K562 (cell line): Measurements from ENCODE around the gene HNRNPLL. TPM values are rescaled to one million over a fixed set of nuclear protein-coding genes. Genes with fewer than 3 reads are reported as not detected.

Experiments
- CAMTA2 ChIP-seq: fragments of 250-450 bp; sonication (Bioruptor Pico); conservative IDR thresholded peaks from 2 replicates; pipeline ENCODE4 v1.5.1; 2022
- CBX2 ChIP-seq: fragments of 200-600 bp; sonication (generic); IDR thresholded peaks from one replicate; pipeline ENCODE4 v1.6.1; 2012; ENCODE audit warnings: mild to moderate bottlenecking, low read length, inconsistent platforms; ENCODE audit not compliant: insufficient read depth, poor library complexity, severe bottlenecking
- CBX3 ChIP-seq, 2 experiments: IDR thresholded peaks; 1 replicate in 1 of 2; 2 replicates in 1 of 2; pipeline ENCODE4 v1.6.1; 2012; ENCODE audit warnings: inconsistent platforms in 2 of 2, low read length in 2 of 2, borderline replicate concordance in 1 of 2, control low read depth in 1 of 2
- CHCHD3 ChIP-seq: fragments of 250-450 bp; sonication (Bioruptor Pico); IDR thresholded peaks from 2 replicates; pipeline ENCODE4 v2.1.2; 2022; ENCODE audit warnings: mild to moderate bottlenecking
- COPS2 ChIP-seq: fragments of 450-650 bp; conservative IDR thresholded peaks from 2 replicates; pipeline ENCODE4 v1.6.1; 2016; ENCODE audit warnings: mild to moderate bottlenecking, moderate library complexity
- CREM ChIP-seq: IDR thresholded peaks from 2 replicates; pipeline ENCODE4 v1.6.1; 2014; ENCODE audit warnings: antibody characterized with exemption, low read depth
- EP300 ChIP-seq: IDR thresholded peaks from 2 replicates; pipeline ENCODE4 v1.6.1; 2012; ENCODE audit warnings: low read length, improper control_type of control experiment
- ETS1 ChIP-seq: conservative IDR thresholded peaks from 2 replicates; pipeline ENCODE4 v1.6.1; 2011; ENCODE audit warnings: low read depth, mild to moderate bottlenecking, low read length; ENCODE audit not compliant: control insufficient read depth
- HINFP ChIP-seq: fragments of 450-650 bp; conservative IDR thresholded peaks from 2 replicates; pipeline ENCODE4 v1.6.1; 2016; ENCODE audit warnings: missing genetic modification characterization, low read depth, mild to moderate bottlenecking, control low read depth, missing compliant biosample characterization
- HLTF ChIP-seq: fragments of 450-650 bp; IDR thresholded peaks from 2 replicates; pipeline ENCODE4 v1.6.1; 2016
- NEUROD1 ChIP-seq: fragments of 150-350 bp; IDR thresholded peaks from 2 replicates; pipeline ENCODE4 v1.6.1; 2014; ENCODE audit warnings: borderline replicate concordance, low read length, low read depth; ENCODE audit not compliant: partially characterized antibody
- NFATC3 ChIP-seq: fragments of 450-650 bp; IDR thresholded peaks from 2 replicates; pipeline ENCODE4 v1.6.1; 2017; ENCODE audit warnings: mild to moderate bottlenecking
- NKRF ChIP-seq: fragments of 450-650 bp; IDR thresholded peaks from 2 replicates; pipeline ENCODE4 v1.6.1; 2016; ENCODE audit warnings: borderline replicate concordance
- RHOXF2B ChIP-seq: fragments of 250-450 bp; sonication (Bioruptor Pico); conservative IDR thresholded peaks from 2 replicates; pipeline ENCODE4 v1.5.1; 2021
- SLC30A9 ChIP-seq: fragments of 250-450 bp; sonication (Bioruptor Pico); IDR thresholded peaks from 2 replicates; pipeline ENCODE4 v1.8.0; 2022; ENCODE audit warnings: mild to moderate bottlenecking, moderate library complexity
- TARDBP ChIP-seq: fragments of 450-650 bp; IDR thresholded peaks from 2 replicates; pipeline ENCODE4 v1.6.1; 2016
- U2AF1 ChIP-seq: fragments of 200-400 bp; formaldehyde crosslinking; optimal IDR thresholded peaks from 2 replicates; pipeline ENCODE3; 2017; ENCODE audit warnings: mild to moderate bottlenecking, low read depth, low read length, moderate library complexity
- ZKSCAN1 ChIP-seq: fragments of 150-350 bp; IDR thresholded peaks from 2 replicates; pipeline ENCODE4 v1.6.1; 2016; ENCODE audit warnings: low read depth, low read length
- ZNF280B ChIP-seq: fragments of 250-450 bp; sonication (Bioruptor Pico); IDR thresholded peaks from 2 replicates; pipeline ENCODE4 v1.5.1; 2021; ENCODE audit warnings: mild to moderate bottlenecking
- ZNF639 ChIP-seq, 2 experiments: fragments of 200-800 bp in 1 of 2; sonication (Bioruptor generic) in 1 of 2; sonication (generic) in 1 of 2; formaldehyde crosslinking in 1 of 2; IDR thresholded peaks in 1 of 2; conservative IDR thresholded peaks in 1 of 2; 2 replicates each; pipeline versions ENCODE4 v1.5.0 to v1.6.1; 2016 to 2020; ENCODE audit warnings: missing compliant biosample characterization in 1 of 2, missing genetic modification characterization in 1 of 2, missing genetic modification reagents in 1 of 2
- polyA plus RNA-seq, 8 experiments: library from polyadenylated mRNA; depleted of rRNA in 4 of 8; stranded (reverse) in 5 of 8; unstranded in 3 of 8; fragments of >200 nt; fragmentation: Nextera tagmentation in 2 of 8; fragmentation: Illumina TruSeq in 1 of 8; extraction: Ambion mirVana in 2 of 8; extraction: Trizol in 1 of 8; gene quantifications; 2 replicates each; pipeline versions ENCODE4 v1.2.1 to v1.2.3, GENCODE V29; 2011 to 2014; ENCODE audit warnings: inconsistent platforms in 1 of 8, missing spikeins in 1 of 8
- total RNA-seq, 7 experiments: library from RNA; depleted of rRNA in 6 of 7; stranded (reverse); fragments of >200 nt in 6 of 7; fragmentation: Illumina TruSeq in 2 of 7; extraction: Trizol in 2 of 7; gene quantifications; 2 replicates each; pipeline versions ENCODE4 v1.2.1 to v1.2.3, GENCODE V29; 2011 to 2021; ENCODE audit warnings: low replicate concordance in 1 of 7

The HNRNPLL gene
- total and polyA plus RNA-seq, 9 of the 15 experiments (the other 6 are each of a cell fraction or from before 2014, with no cell fraction given), result 19.8 to 135 (median 57.8) TPM

- TF ChIP-seq CBX3 (IDR thresholded peaks at IDR 0.05; ENCODE audit: borderline replicate concordance in 1 of 2, low read length in 2 of 2) (peak in 1 of 2 experiments; percentile 6; a peak in 1 of 3 replicates), SLC30A9 (no peak), ETS1 (no peak), NKRF (no peak), U2AF1 (no peak), COPS2 (no peak), EP300 (no peak; the same call in 1 of the 2 replicates), NFATC3 (no peak), ZNF280B (CRISPR knock-in tag) (no peak), HLTF (no peak), NEUROD1 (no peak), TARDBP (no peak), CBX2 (no peak), HINFP (no peak), ZKSCAN1 (no peak), CAMTA2 (CRISPR knock-in tag) (no peak), CHCHD3 (CRISPR knock-in tag) (no peak), RHOXF2B (no peak), ZNF639 (CRISPR knock-in tag; conservative IDR thresholded peaks at IDR 0.05 in 1 of 2, IDR thresholded peaks at IDR 0.05 in 1 of 2) (no peak), CREM (no peak)
Observed at GRCh38 chr2:38581193-38582147, 21.3 kb downstream of the HNRNPLL start (continued).
